Measurements from ENCODE around the gene SCN4A. TPM values are rescaled to one million over a fixed set of nuclear protein-coding genes. Genes with fewer than 3 reads are reported as not detected.

SCN4A gene
- total RNA-seq, 1 donor from 2014 or later: 1.8 TPM

DNA sequence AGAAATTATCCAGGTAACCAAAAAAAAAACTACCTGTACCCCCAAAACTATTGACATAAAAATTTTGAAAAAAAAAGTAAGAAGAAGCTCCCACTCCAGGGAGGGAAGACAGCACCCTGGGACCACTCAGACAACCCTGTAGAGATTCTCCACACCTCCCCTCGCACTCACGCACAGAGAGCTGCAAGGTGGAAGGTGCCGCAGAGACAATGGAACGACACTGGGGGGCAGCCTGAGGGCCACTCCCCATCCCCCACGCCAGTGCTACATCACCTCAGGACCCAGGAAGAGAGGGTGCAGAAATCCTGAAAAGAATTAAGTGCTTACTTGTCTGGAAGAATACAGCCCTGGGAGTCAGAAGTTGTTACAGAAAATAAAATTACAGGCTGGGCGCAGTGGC, 35.4 kb downstream of the SCN4A start:
- no peaks in the 10 kb centered on the region for H3K9me3 Mint-ChIP-seq
- H3K4me1 Mint-ChIP-seq: peaks cover 29% of the 10 kb centered on the region
- no peak overlapping the region for H2AFZ ChIP-seq (replicated peaks)
- H3K27ac Mint-ChIP-seq: no peak overlapping the region
- H3F3A ChIP-seq (ENCODE audit: low read depth): no peaks in the 10 kb centered on the region
- H3K4me1 ChIP-seq: peaks cover 8% of the 10 kb centered on the region
- H3K36me3 ChIP-seq: no peaks in the 10 kb centered on the region
- H3K36me3 Mint-ChIP-seq: no peaks in the 10 kb centered on the region
- no peak for TF ChIP-seq EZH2phosphoT487 (IDR thresholded peaks at IDR 0.05)
- TF ChIP-seq CTCF (IDR thresholded peaks at IDR 0.05): no peak
- TF ChIP-seq EZH2 (IDR thresholded peaks at IDR 0.05): no peak
- no peak overlapping the region for H3K4me2 ChIP-seq
- H3K27ac ChIP-seq: no peak overlapping the region
- no peaks in the 10 kb centered on the region for H3K9me3 ChIP-seq (ENCODE audit: low read depth)
- H3K79me2 ChIP-seq (ENCODE audit: low read depth): no peaks in the 10 kb centered on the region
- H3K27me3 ChIP-seq: no peaks in the 10 kb centered on the region
- H3K4me3 Mint-ChIP-seq: peak overlapping the region; percentile 35
- DNase-seq (ENCODE audit: low spot score): no peak
- no peak overlapping the region for H3K4me3 ChIP-seq
- H3K27me3 Mint-ChIP-seq (ENCODE audit: insufficient read depth, low read depth): peaks cover 5% of the 10 kb centered on the region
- no peak overlapping the region for H3K9ac ChIP-seq
- no peaks in the 10 kb centered on the region for H4K20me1 ChIP-seq (ENCODE audit: low read depth)

DNA sequence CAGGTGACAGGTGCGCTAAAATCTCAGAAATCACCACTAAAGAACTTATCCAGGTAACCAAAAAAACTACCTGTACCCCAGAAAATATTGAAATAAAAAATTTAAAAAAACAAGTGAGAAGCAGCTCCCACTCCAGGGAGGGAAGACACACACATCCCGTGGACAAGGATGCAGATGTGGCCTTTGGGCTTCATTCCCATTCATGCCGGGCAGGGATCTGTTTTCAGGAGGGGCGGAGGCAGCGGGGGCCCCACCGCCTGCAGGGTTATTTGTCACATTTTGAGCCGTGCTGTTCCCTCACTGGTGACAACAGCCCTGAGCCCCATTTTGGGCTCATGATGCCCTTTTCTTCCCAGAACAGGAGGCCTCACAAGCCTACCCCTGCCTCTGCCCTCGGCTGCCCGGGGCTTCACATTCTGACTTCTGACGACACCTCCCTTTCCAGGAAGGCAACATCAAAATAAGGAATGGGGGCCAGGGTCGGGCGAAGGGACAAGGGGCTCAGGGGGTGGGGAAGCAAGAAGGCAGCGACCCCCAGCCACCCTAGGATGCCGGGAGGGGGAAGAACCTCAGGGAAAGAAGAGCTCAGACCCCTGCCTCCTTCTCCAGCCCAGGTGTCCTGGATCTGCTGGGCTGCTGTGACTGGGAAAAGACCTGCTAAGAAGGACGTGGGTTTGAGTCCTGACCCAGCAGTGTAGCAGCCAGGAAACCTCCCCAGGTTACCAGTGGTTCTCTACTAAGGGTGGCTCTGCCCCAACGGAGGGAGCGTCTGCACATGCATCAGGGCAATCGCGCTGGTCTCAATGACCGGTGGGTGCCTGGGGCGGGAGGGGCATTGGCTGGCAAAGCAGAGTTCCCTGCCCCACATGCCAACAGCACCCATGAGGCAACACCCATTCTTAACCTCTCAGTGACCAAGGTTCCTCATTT, 38.3 kb downstream of the SCN4A start:
- Histone ChIP-seq H3K4me2 (no peak overlapping the region), H3F3A (ENCODE audit: low read depth) (peaks cover 5% of the 10 kb centered on the region), H3K9me3 (ENCODE audit: low read depth) (no peaks in the 10 kb centered on the region), H3K36me3 (no peaks in the 10 kb centered on the region), H2AFZ (replicated peaks) (no peak overlapping the region), H3K27me3 (no peaks in the 10 kb centered on the region), H3K4me1 (peaks cover 8% of the 10 kb centered on the region), H4K20me1 (ENCODE audit: low read depth) (no peaks in the 10 kb centered on the region), H3K27ac (no peak overlapping the region), H3K9ac (no peak overlapping the region), H3K4me3 (no peak overlapping the region), H3K79me2 (ENCODE audit: low read depth) (no peaks in the 10 kb centered on the region)
- Mint-ChIP-seq H3K27me3 (ENCODE audit: insufficient read depth, low read depth) (peaks cover 5% of the 10 kb centered on the region), H3K4me1 (peaks cover 30% of the 10 kb centered on the region), H3K9me3 (no peaks in the 10 kb centered on the region), H3K4me3 (no peak overlapping the region), H3K36me3 (no peaks in the 10 kb centered on the region), H3K27ac (no peak overlapping the region)
- DNase-seq (ENCODE audit: low spot score): no peak
- TF ChIP-seq CTCF (IDR thresholded peaks at IDR 0.05) (no peak), EZH2 (IDR thresholded peaks at IDR 0.05) (no peak), EZH2phosphoT487 (IDR thresholded peaks at IDR 0.05) (no peak)

DNA sequence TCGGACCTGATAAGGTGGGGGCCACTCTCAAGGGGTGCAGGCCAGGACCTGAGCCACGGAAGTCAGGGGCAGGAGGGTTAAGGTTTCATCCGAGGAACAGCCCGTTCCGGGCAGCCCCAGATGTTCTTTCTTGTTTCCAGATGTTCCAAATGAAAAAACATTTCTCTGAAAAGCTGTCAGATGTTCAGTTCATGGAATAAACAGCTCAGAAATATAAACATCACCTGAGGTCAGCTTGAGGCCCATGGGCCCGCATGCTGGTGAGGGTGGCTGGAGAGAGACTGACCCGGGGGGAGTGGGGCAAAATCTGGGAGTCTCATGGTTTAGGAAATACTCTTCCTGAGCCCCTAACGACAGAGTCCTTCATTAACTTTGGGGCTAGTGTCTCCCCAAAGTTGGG, 39.1 kb downstream of the SCN4A start:
- no peak overlapping the region for H3K4me3 ChIP-seq
- no peak overlapping the region for H3K27ac Mint-ChIP-seq
- H3K9ac ChIP-seq: no peak overlapping the region
- no peaks in the 10 kb centered on the region for H4K20me1 ChIP-seq (ENCODE audit: low read depth)
- no peak overlapping the region for H3K27ac ChIP-seq
- no peaks in the 10 kb centered on the region for H3K36me3 Mint-ChIP-seq
- no peaks in the 10 kb centered on the region for H3K9me3 Mint-ChIP-seq
- no peak for DNase-seq (ENCODE audit: low spot score)
- no peaks in the 10 kb centered on the region for H3K27me3 ChIP-seq
- H3F3A ChIP-seq (ENCODE audit: low read depth): peaks cover 5% of the 10 kb centered on the region
- no peaks in the 10 kb centered on the region for H3K79me2 ChIP-seq (ENCODE audit: low read depth)
- peaks cover 7% of the 10 kb centered on the region for H3K4me1 ChIP-seq
- H3K4me3 Mint-ChIP-seq: no peak overlapping the region
- TF ChIP-seq EZH2 (IDR thresholded peaks at IDR 0.05) (no peak), EZH2phosphoT487 (IDR thresholded peaks at IDR 0.05) (no peak), CTCF (IDR thresholded peaks at IDR 0.05) (no peak)
- H3K4me2 ChIP-seq: no peak overlapping the region
- H3K27me3 Mint-ChIP-seq (ENCODE audit: insufficient read depth, low read depth): peaks cover 5% of the 10 kb centered on the region
- H3K36me3 ChIP-seq: no peaks in the 10 kb centered on the region
- H3K4me1 Mint-ChIP-seq: peaks cover 21% of the 10 kb centered on the region
- H2AFZ ChIP-seq (replicated peaks): no peak overlapping the region
- H3K9me3 ChIP-seq (ENCODE audit: low read depth): no peaks in the 10 kb centered on the region

All from neural progenitor cell (in vitro differentiated cells).